Hepatic stellate cell (primary cell): Measurements from ENCODE around the gene CDK18.
A peak's percentile ranks its signal among the peaks of the same experiment; 100 is the strongest.

Source experiments
- DNase-seq: peaks from one replicate; pipeline ENCODE4 v3.0.0; 2011; ENCODE audit warnings: low spot score

CDK18 gene

GRCh38 chr1:205505076-205505729 is 734 bp downstream of the CDK18 start:
- peak; percentile 42 for DNase-seq

- peak; percentile 83 for DNase-seq
Observed at GRCh38 chr1:205505791-205506190, 1.3 kb downstream of the CDK18 start.

- no peak for DNase-seq
Observed at GRCh38 chr1:205506409-205507200, 2.1 kb downstream of the CDK18 start.

- DNase-seq, result no peak
Observed at GRCh38 chr1:205508227-205508714, 3.8 kb downstream of the CDK18 start.

- DNase-seq, result no peak
Observed at GRCh38 chr1:205510308-205510950, 6.0 kb downstream of the CDK18 start.

- DNase-seq, result no peak
Observed at GRCh38 chr1:205510951-205511330, 6.5 kb downstream of the CDK18 start.

GRCh38 chr1:205512059-205513045 is 7.9 kb downstream of the CDK18 start:
- DNase-seq, result peak; percentile 56

- DNase-seq, result no peak
Observed at GRCh38 chr1:205513774-205514173, 9.3 kb downstream of the CDK18 start.

GRCh38 chr1:205514211-205515142 is 10.0 kb downstream of the CDK18 start:
- no peak for DNase-seq

- peak; percentile 79 for DNase-seq
Observed at GRCh38 chr1:205515781-205516253, 11.3 kb downstream of the CDK18 start.

GRCh38 chr1:205516362-205516761 is 11.9 kb downstream of the CDK18 start:
- DNase-seq, result no peak

GRCh38 chr1:205517288-205517687 is 12.8 kb downstream of the CDK18 start:
- no peak for DNase-seq

GRCh38 chr1:205517763-205518162 is 13.3 kb downstream of the CDK18 start:
- DNase-seq, result no peak

- no peak for DNase-seq
Observed at GRCh38 chr1:205518661-205519540, 14.4 kb downstream of the CDK18 start.

- DNase-seq, result peak; percentile 88
Observed at GRCh38 chr1:205519541-205520131, 15.2 kb downstream of the CDK18 start.

GRCh38 chr1:205520709-205521108 is 16.2 kb downstream of the CDK18 start:
- no peak for DNase-seq

GRCh38 chr1:205521686-205522085 is 17.2 kb downstream of the CDK18 start:
- no peak for DNase-seq

- no peak for DNase-seq
Observed at GRCh38 chr1:205522692-205523091, 18.2 kb downstream of the CDK18 start.
